ENCODE data around the gene AGO4. TPM values are rescaled to one million over a fixed set of nuclear protein-coding genes. Genes with fewer than 3 reads are reported as not detected.
"Not testable (repeated sequence)": the region's sequence is repeated elsewhere in the genome, so short reads cannot be mapped to it uniquely, and the experiment has no call there.

Gene AGO4
- total and polyA plus RNA-seq, 7 donors, result 3.5 to 29.9 (median 16.8) TPM

GRCh38 chr1:35870651-35871309 is 63.0 kb downstream of the AGO4 start:
- H3K4me3 ChIP-seq, result no peak overlapping the region
- TF ChIP-seq POLR2A (IDR thresholded peaks at IDR 0.05) (no peak), POLR2AphosphoS5 (IDR thresholded peaks at IDR 0.05) (no peak), EP300 (IDR thresholded peaks at IDR 0.05) (no peak)
- TF ChIP-seq, protein P1, sequence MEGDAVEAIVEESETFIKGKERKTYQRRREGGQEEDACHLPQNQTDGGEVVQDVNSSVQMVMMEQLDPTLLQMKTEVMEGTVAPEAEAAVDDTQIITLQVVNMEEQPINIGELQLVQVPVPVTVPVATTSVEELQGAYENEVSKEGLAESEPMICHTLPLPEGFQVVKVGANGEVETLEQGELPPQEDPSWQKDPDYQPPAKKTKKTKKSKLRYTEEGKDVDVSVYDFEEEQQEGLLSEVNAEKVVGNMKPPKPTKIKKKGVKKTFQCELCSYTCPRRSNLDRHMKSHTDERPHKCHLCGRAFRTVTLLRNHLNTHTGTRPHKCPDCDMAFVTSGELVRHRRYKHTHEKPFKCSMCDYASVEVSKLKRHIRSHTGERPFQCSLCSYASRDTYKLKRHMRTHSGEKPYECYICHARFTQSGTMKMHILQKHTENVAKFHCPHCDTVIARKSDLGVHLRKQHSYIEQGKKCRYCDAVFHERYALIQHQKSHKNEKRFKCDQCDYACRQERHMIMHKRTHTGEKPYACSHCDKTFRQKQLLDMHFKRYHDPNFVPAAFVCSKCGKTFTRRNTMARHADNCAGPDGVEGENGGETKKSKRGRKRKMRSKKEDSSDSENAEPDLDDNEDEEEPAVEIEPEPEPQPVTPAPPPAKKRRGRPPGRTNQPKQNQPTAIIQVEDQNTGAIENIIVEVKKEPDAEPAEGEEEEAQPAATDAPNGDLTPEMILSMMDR (IDR thresholded peaks at IDR 0.05), result no peak
- no peaks in the 10 kb centered on the region for H3K27me3 ChIP-seq
- no peaks in the 10 kb centered on the region for H3K9me3 ChIP-seq
- 75 to 90% methylated on average over 2 of the region's 2 CpGs for WGBS, 2 donors
- no peak overlapping the region for H3K27ac ChIP-seq
- H3K36me3 ChIP-seq, result no peaks in the 10 kb centered on the region
- no peaks in the 10 kb centered on the region for H3K4me1 ChIP-seq
- intact Hi-C loops (cut with DNase I), result no loop called here
- DNase-seq, result no peak

- Histone ChIP-seq H3K36me3 (no peaks in the 10 kb centered on the region), H3K9me3 (no peaks in the 10 kb centered on the region), H3K27ac (no peak overlapping the region), H3K27me3 (no peaks in the 10 kb centered on the region), H3K4me3 (no peak overlapping the region), H3K4me1 (no peaks in the 10 kb centered on the region)
- intact Hi-C loops (cut with DNase I), result no loop called here
- no peak for DNase-seq
- WGBS, 2 donors, result 86 to 89% methylated on average over 4 of the region's 4 CpGs
- TF ChIP-seq POLR2A (IDR thresholded peaks at IDR 0.05) (no peak), POLR2AphosphoS5 (IDR thresholded peaks at IDR 0.05) (no peak), EP300 (IDR thresholded peaks at IDR 0.05) (no peak)
- TF ChIP-seq, protein P1 (IDR thresholded peaks at IDR 0.05), result no peak
These were observed 65.5 kb downstream of the AGO4 start for GRCh38 chr1:35873243-35873750.

- H3K36me3 ChIP-seq; H3K4me3 ChIP-seq; H3K9me3 ChIP-seq; H3K27ac ChIP-seq; intact Hi-C loops (cut with DNase I); DNase-seq; H3K4me1 ChIP-seq; H3K27me3 ChIP-seq: not testable (repeated sequence)
- 88 to 89% methylated on average over 4 of the region's 4 CpGs for WGBS, 2 donors
These were observed 66.3 kb downstream of the AGO4 start for GRCh38 chr1:35874115-35874514.

DNA sequence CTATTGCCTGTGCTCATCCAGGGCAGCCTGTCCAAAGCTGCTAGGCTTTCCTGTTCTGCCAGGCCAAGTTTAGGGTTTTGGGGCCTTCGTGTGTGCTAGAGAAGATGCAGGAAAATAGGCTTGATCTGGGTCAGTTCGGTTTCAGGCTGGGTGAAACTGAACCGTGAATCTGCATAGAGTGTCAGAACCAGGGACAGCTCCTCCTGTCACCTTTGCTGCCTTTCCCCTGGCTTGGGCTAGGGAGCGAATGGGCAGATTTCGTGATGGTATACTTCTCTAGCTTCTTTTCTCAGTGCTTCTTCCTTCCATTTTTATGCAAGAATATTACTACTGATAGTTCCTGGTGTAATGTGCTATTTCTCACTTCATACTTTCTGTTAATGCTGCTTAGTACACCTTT is 69.2 kb downstream of the AGO4 start:
- no peak overlapping the region for H3K27ac ChIP-seq
- no peak overlapping the region for H3K4me3 ChIP-seq
- no peaks in the 10 kb centered on the region for H3K4me1 ChIP-seq
- no peaks in the 10 kb centered on the region for H3K36me3 ChIP-seq
- no peaks in the 10 kb centered on the region for H3K27me3 ChIP-seq
- DNase-seq, result no peak
- TF ChIP-seq POLR2AphosphoS5 (IDR thresholded peaks at IDR 0.05) (no peak), EP300 (IDR thresholded peaks at IDR 0.05) (no peak), POLR2A (IDR thresholded peaks at IDR 0.05) (no peak)
- TF ChIP-seq, protein P1 (IDR thresholded peaks at IDR 0.05), result no peak
- intact Hi-C loops (cut with DNase I), result no loop called here
- 50 to 59% methylated on average over 5 of the region's 5 CpGs for WGBS, 2 donors
- H3K9me3 ChIP-seq, result no peaks in the 10 kb centered on the region

DNA sequence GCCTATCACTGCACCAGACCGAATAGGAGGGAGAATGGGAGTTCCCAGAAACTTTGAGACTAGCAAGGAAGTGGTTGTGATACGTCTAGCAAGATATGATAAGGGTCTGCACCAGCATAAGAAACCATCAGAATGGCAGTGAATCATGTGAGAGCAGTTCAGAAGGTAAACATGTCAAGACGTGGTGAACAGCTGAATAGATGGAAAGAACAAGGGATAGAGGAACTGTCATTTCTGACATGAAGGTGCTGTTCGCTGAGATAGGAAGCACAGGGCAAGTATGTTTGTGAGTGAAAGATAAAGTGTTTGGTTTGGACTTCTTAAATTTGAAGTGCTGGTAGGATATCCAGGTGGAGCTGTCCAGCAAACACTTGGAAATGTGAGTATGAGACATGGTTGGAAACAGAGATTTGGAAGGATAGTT is 74.0 kb downstream of the AGO4 start:
- DNase-seq, result no peak

More for the DNA sequence above, 74.0 kb downstream of the AGO4 start:
- 49 to 55% methylated on average over 4 of the region's 4 CpGs for WGBS, 2 donors
- no peak for TF ChIP-seq POLR2AphosphoS5 (IDR thresholded peaks at IDR 0.05)
- no peak for TF ChIP-seq EP300 (IDR thresholded peaks at IDR 0.05)
- TF ChIP-seq, protein P1 (IDR thresholded peaks at IDR 0.05), result no peak
- TF ChIP-seq POLR2A (IDR thresholded peaks at IDR 0.05), result no peak
- H3K27me3 ChIP-seq, result no peaks in the 10 kb centered on the region
- H3K4me3 ChIP-seq, result no peak overlapping the region
- intact Hi-C loops (cut with DNase I), result loop anchor here (2.0 kb wide), 1 partner anchor 49 kb away; the partner anchor contains the start of gene AGO3
- no peaks in the 10 kb centered on the region for H3K9me3 ChIP-seq
- no peak overlapping the region for H3K27ac ChIP-seq
- H3K36me3 ChIP-seq, result no peaks in the 10 kb centered on the region
- peaks cover 0 to 42% (median 25%) of the 10 kb centered on the region in 4 donors for H3K4me1 ChIP-seq

All from sigmoid colon (tissue), 7 donors.